ENCODE measurements around the gene ZNF831. TPM values are rescaled to one million over a fixed set of nuclear protein-coding genes. Genes with fewer than 3 reads are reported as not detected.

The ZNF831 gene
- total RNA-seq, 1 donor from 2014 or later = not detected

GRCh38 chr20:59182401-59183044, 18.9 kb downstream of the ZNF831 start:
- FAIRE-seq (no peak), DNase-seq (ENCODE audit: low read depth) (no peak)
- Mint-ChIP-seq H3K27ac (ENCODE audit: unreplicated experiment) (no peak overlapping the region), H3K9me3 (ENCODE audit: unreplicated experiment) (peaks cover 9% of the 10 kb centered on the region), H3K27me3 (ENCODE audit: low read depth, unreplicated experiment) (peaks cover 28% of the 10 kb centered on the region), H3K4me3 (ENCODE audit: unreplicated experiment) (no peak overlapping the region), H3K4me1 (ENCODE audit: low read depth, unreplicated experiment) (no peaks in the 10 kb centered on the region), H3K36me3 (ENCODE audit: low read depth, unreplicated experiment) (no peaks in the 10 kb centered on the region)
- no peak for TF ChIP-seq EZH2 (IDR thresholded peaks at IDR 0.05; ENCODE audit: insufficient read depth, low read length)
- no peak for TF ChIP-seq CTCF (IDR thresholded peaks at IDR 0.05; ENCODE audit: insufficient read depth, low read depth, low read length)
- Histone ChIP-seq H3K27me3 (ENCODE audit: insufficient read depth, low read length) (no peaks in the 10 kb centered on the region), H3K4me2 (ENCODE audit: low read length) (no peak overlapping the region), H3K36me3 (ENCODE audit: insufficient read depth, low read length) (no peaks in the 10 kb centered on the region), H3K9me3 (ENCODE audit: insufficient read depth, low read depth, low read length) (no peaks in the 10 kb centered on the region), H2AFZ (ENCODE audit: low read depth, low read length) (no peak overlapping the region), H3K4me3 (ENCODE audit: insufficient read depth, low read depth, low read length) (no peak overlapping the region), H3K9ac (ENCODE audit: low read length) (no peak overlapping the region), H3K27ac (ENCODE audit: low read depth, low read length) (no peak overlapping the region), H3K4me1 (ENCODE audit: insufficient read depth, low read length) (no peaks in the 10 kb centered on the region), H4K20me1 (ENCODE audit: insufficient read depth, low read length) (no peaks in the 10 kb centered on the region), H3K79me2 (ENCODE audit: insufficient read depth, low read length) (no peaks in the 10 kb centered on the region)

- H3K4me2 ChIP-seq (ENCODE audit: low read length) = no peak overlapping the region
- no peak overlapping the region for H3K9ac ChIP-seq (ENCODE audit: low read length)
- Mint-ChIP-seq H3K27me3 (ENCODE audit: low read depth, unreplicated experiment) (peaks cover 17% of the 10 kb centered on the region), H3K9me3 (ENCODE audit: unreplicated experiment) (peaks cover 9% of the 10 kb centered on the region), H3K4me1 (ENCODE audit: low read depth, unreplicated experiment) (no peaks in the 10 kb centered on the region), H3K27ac (ENCODE audit: unreplicated experiment) (no peak overlapping the region), H3K4me3 (ENCODE audit: unreplicated experiment) (no peak overlapping the region), H3K36me3 (ENCODE audit: low read depth, unreplicated experiment) (no peaks in the 10 kb centered on the region)
- FAIRE-seq = no peak
- no peak overlapping the region for H3K4me3 ChIP-seq (ENCODE audit: insufficient read depth, low read depth, low read length)
- H3K4me1 ChIP-seq (ENCODE audit: insufficient read depth, low read length) = no peaks in the 10 kb centered on the region
- TF ChIP-seq CTCF (IDR thresholded peaks at IDR 0.05; ENCODE audit: insufficient read depth, low read depth, low read length) (no peak), EZH2 (IDR thresholded peaks at IDR 0.05; ENCODE audit: insufficient read depth, low read length) (no peak)
- no peak overlapping the region for H3K27ac ChIP-seq (ENCODE audit: low read depth, low read length)
- no peaks in the 10 kb centered on the region for H3K36me3 ChIP-seq (ENCODE audit: insufficient read depth, low read length)
- H3K79me2 ChIP-seq (ENCODE audit: insufficient read depth, low read length) = no peaks in the 10 kb centered on the region
- H4K20me1 ChIP-seq (ENCODE audit: insufficient read depth, low read length) = no peaks in the 10 kb centered on the region
- no peaks in the 10 kb centered on the region for H3K27me3 ChIP-seq (ENCODE audit: insufficient read depth, low read length)
- H3K9me3 ChIP-seq (ENCODE audit: insufficient read depth, low read depth, low read length) = no peaks in the 10 kb centered on the region
- no peak overlapping the region for H2AFZ ChIP-seq (ENCODE audit: low read depth, low read length)
- DNase-seq (ENCODE audit: low read depth) = no peak
Observed at GRCh38 chr20:59183751-59184150, 20.1 kb downstream of the ZNF831 start.

- Histone ChIP-seq H2AFZ (ENCODE audit: low read depth, low read length) (no peak overlapping the region), H3K27me3 (ENCODE audit: insufficient read depth, low read length) (no peaks in the 10 kb centered on the region), H4K20me1 (ENCODE audit: insufficient read depth, low read length) (no peaks in the 10 kb centered on the region), H3K4me3 (ENCODE audit: insufficient read depth, low read depth, low read length) (no peak overlapping the region), H3K4me2 (ENCODE audit: low read length) (no peak overlapping the region), H3K9me3 (ENCODE audit: insufficient read depth, low read depth, low read length) (no peaks in the 10 kb centered on the region), H3K9ac (ENCODE audit: low read length) (no peak overlapping the region), H3K27ac (ENCODE audit: low read depth, low read length) (no peak overlapping the region), H3K4me1 (ENCODE audit: insufficient read depth, low read length) (no peaks in the 10 kb centered on the region), H3K36me3 (ENCODE audit: insufficient read depth, low read length) (no peaks in the 10 kb centered on the region), H3K79me2 (ENCODE audit: insufficient read depth, low read length) (no peaks in the 10 kb centered on the region)
- FAIRE-seq (no peak), DNase-seq (ENCODE audit: low read depth) (no peak)
- H3K36me3 Mint-ChIP-seq (ENCODE audit: low read depth, unreplicated experiment) = no peaks in the 10 kb centered on the region
- H3K27ac Mint-ChIP-seq (ENCODE audit: unreplicated experiment) = no peak overlapping the region
- TF ChIP-seq CTCF (IDR thresholded peaks at IDR 0.05; ENCODE audit: insufficient read depth, low read depth, low read length) = no peak
- no peak for TF ChIP-seq EZH2 (IDR thresholded peaks at IDR 0.05; ENCODE audit: insufficient read depth, low read length)
- H3K4me3 Mint-ChIP-seq (ENCODE audit: unreplicated experiment) = no peak overlapping the region
- H3K27me3 Mint-ChIP-seq (ENCODE audit: low read depth, unreplicated experiment) = peaks cover 13% of the 10 kb centered on the region
- H3K4me1 Mint-ChIP-seq (ENCODE audit: low read depth, unreplicated experiment) = no peaks in the 10 kb centered on the region
- H3K9me3 Mint-ChIP-seq (ENCODE audit: unreplicated experiment) = peaks cover 9% of the 10 kb centered on the region
Observed at GRCh38 chr20:59184880-59185447, 21.3 kb downstream of the ZNF831 start.

Measured in astrocyte (in vitro differentiated cells and primary cell).